Posterior cingulate gyrus (tissue), 11 donors: ENCODE results near the gene MDM2.

Source experiments
- DNase-seq, 10 donors: peaks; one replicate each; pipeline versions ENCODE4 v3.0.0 to v3.0.0-alpha.2; 2020 to 2021; ENCODE audit warnings: mixed read lengths in 3 of 10
- intact Hi-C: fragments of 100-400 bp; cut with DNase I; formaldehyde crosslinking; loops from one replicate; pipeline ENCODE4 v1.15.1; 2023

Gene MDM2

DNA sequence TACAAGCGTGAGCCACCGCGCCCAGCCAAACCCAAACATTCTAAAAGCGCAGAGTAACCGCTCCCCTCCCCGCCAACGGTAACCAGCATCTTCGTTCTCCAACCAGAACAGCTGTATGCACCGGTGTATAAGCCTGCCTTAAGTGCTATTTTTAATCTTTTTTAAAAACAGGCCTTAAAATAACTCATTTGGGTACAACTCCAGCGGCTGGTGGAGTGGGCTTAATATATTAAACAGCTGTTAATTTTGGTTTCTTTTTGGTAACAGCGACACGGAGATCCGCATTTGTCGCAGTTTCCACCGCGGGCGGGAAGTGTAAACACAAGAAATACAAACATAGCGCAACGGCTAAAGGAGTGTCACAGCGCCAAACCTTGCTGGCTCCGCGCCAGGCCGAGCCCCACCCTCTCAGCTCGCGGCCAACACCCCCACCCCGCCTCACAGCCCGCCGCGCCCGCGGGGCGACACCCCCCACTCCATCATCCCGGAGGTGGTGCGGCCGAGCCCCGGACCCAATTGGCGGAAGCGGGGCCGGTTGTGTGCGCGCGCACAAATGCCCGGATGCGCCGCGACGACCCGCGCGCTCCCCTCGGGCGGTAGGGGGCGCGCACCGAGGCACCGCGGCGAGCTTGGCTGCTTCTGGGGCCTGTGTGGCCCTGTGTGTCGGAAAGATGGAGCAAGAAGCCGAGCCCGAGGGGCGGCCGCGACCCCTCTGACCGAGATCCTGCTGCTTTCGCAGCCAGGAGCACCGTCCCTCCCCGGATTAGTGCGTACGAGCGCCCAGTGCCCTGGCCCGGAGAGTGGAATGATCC is at the start of gene MDM2:
MDM2 (plus strand) TSS at position 602 of the 812 bp plus-strand sequence. CDS start 301 bp downstream, outside the sequence.
- intact Hi-C loops: loop anchor here (1.0 to 10.0 kb wide), 3 partner anchors 61 to 473 kb away; partner anchors contain the start of genes MDM1, RAP1B and SLC35E3
- DNase-seq: peak; percentile 81 to 98 (median 88)

GRCh38 chr12:68759852-68760251 is 48.1 kb upstream of the MDM2 start:
- intact Hi-C loops: no loop called here
- no peak for DNase-seq

DNA sequence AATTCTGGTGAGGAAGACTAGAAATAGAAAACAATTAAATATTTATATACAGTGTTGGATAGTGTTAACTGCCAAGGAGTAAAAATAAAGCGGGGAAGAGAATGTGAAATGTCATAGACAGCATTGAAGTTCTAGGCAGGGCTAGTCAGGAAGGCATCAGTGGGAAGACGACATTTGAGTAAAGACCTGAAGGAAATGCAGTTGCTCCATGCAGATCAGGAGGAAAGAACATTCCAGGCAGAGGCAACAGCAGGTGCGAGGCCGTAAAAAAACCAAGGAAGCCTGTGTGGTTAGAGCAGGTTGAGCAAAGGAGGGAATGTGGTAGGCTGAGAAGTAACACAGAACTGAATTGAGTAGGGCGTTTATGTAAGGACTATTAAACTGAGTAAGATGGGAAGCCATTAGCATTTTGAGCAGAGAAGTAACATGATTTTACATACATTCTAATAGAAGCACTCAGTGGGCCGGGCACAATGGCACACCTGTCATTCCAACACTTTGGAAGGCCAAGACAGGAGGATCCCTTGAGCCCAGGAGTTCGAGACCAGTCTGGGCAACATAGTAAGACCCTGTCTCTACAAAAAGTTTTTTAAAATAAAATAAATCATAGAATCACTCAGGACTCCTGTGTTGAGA is 47.1 kb upstream of the MDM2 start:
- no peak for DNase-seq
- intact Hi-C loops: no loop called here

DNA sequence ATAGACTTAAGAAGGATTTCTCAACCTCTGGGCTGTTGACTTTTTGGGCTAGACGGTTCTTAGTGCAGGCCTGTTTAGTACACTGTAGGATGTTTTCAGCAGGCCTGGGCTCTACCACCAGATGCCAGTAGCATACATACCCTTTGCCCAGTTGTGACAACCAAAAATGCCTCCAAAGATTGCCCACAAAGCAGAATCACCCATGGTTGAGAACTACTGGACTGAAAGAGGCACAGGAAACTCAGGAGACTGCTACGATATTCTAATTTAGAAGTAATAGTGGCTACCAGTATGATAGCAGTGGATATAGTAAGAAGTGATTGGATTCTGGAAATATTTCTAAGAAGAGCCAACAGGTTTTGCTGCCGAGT is 46.5 kb upstream of the MDM2 start:
- no peak for DNase-seq
- intact Hi-C loops: no loop called here

DNA sequence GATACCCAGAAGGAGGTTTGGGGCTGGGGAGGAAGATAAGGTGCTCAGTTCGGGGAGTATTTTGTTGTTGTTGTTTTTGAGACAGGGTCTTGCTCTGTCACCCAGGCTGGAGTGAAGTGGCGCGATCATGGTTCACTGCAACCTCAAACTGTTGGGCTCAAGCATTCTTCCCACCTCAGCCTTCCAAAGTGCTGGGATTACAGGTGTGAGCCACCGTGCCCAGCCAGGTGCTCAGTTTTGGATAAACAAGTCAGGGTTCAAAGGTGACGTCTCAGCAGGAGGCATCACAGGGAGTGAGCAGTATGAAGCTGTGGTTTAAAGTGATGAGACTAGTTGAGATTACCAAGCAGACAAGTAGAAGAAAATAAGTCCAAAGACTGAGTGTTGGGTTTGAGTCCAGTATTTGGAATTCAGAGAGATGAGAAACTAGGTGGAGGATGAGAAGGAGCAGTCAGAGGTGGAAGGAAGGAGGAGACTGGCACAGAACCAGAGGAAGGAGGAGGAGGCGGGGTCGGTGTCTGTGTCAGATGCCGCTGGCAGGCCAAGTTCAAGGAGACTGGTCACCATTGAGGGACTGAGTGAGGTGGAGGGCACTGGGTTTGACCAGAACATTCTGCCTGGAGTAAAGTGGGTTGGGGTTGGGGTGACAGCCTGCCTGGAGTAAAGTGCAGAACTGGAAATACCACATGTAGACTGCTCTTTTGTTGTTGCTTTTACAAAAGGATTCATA is 45.9 kb upstream of the MDM2 start:
- DNase-seq: no peak
- intact Hi-C loops: no loop called here

DNA sequence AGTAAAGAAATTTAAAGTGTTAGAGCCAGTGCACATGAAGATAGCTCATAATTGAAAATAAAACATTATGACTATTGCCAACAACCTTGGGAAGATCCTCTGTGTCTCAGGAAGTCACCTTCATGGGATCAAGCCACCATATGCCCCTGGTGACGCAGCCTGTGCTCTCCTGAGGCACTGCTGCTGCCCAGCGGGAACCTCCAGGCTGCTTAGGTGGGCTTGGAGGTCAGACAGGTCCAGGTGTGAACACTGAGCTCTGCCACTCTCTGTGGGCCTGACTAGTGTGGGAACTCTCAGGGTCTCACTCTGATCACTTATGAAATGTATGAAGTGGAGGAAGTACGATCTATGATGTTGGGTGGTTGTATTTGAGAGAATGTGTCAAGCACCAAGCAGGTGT is 45.3 kb upstream of the MDM2 start:
- no peak for DNase-seq
- intact Hi-C loops: no loop called here

- intact Hi-C loops: no loop called here
- DNase-seq: no peak
Measured at GRCh38 chr12:68765696-68766095, 42.3 kb upstream of the MDM2 start.

- intact Hi-C loops: no loop called here
- no peak for DNase-seq
Measured at GRCh38 chr12:68766646-68767045, 41.3 kb upstream of the MDM2 start.

DNA sequence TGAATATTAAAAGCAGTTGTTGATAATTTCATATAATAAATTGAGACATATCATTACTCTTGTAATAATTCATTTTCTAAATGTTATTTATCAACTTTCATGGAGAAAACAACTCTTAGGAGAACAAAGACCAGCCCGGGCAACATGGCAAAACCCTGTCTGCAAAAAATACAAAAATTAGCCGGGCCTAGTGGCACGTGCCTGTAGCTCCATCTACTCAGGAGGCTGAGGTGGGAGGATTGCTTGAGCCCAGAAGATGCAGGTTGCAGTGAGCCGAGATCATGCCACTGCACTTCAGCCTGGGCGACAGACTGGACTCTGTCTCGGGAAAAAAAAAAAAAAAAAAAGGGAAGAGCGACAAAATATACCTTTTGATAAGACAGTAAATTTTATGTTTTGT is 40.8 kb upstream of the MDM2 start:
- intact Hi-C loops: no loop called here
- DNase-seq: no peak

DNA sequence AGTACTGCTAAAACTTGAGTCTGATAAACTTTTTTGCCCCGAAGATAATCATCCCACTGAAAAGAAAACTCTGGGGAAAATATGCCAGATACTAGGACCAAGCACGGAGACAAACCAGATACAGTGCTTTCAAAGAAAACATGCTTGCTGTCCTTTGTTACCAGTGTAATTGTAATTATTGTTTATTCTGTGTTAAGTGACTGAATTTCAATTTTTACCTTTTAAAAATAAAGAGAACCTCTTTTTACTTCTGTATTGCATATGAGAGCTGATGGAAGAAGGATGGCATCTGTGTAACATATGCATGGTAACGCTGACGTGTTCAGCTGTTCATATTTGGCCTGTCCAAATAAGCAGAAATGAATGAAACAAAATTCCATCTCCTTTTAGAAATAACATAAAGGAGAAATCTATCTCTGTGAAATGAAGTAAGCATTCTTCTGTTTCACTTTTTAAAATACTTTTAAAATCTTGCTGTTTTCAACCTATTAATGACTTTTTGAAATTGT is 39.5 kb upstream of the MDM2 start:
- intact Hi-C loops: no loop called here
- DNase-seq: no peak

DNA sequence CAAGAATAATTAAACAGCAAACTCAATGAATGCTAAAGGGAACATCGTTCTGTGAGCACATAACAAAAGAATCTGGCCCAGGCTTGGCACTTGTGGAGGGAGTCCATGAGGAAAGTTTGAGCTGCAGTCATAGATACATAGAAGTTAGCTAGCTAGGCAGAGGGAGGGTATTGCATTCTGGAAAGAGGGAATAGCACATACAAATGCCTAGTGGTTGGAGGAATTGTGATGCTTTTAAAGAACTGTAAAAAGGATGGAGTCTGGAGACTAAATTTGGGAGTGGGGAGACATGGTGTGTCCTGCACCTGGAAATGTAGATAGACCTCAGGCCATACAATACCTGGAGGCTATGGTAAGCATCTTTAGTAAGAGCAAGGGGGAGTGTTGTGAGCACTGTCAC is 38.0 kb upstream of the MDM2 start:
- intact Hi-C loops: no loop called here

DNA sequence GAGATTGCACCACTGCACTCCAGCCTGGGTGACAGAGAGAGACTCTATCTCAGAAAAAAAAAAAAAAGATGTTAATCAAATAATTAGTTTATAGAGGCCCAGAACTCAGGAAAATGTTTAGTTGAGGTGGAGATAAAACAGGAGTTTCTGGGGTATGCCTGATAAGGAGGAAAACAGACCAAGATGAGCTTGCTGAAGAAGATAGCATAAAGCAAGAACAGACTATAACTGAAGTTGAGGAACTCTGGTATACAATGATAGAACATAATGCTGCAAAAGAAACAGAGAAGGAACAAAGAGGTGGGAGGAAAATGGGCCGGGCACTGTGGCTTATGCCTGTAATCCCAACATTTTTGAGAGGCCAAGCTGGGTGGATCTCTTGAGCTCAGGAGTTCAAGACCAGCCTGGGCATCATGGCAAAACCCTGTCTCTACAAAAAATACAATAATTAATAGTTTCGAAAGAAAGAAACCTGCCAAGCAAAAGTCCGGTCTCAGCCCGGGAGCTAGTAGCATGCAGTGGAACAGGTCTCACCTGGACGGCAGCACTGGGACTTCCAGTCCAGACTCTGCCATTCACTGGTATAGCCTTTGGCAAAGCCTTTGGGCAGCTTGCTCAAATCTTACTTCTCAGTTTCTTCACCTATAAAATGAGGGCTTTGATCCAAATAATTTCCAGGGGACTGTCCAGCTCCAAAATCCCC is 36.6 kb upstream of the MDM2 start:
- peak in 1 of 10 donors; percentile 70 for DNase-seq
- intact Hi-C loops: no loop called here

More for the DNA sequence above, 38.0 kb upstream of the MDM2 start:
- DNase-seq: no peak

GRCh38 chr12:68772714-68773113 is 35.3 kb upstream of the MDM2 start:
- intact Hi-C loops: no loop called here
- no peak for DNase-seq

- no peak for DNase-seq
- intact Hi-C loops: no loop called here
Measured at GRCh38 chr12:68773582-68773981, 34.4 kb upstream of the MDM2 start.

- DNase-seq: no peak
- intact Hi-C loops: no loop called here
Measured at GRCh38 chr12:68775121-68775630, 32.8 kb upstream of the MDM2 start.

GRCh38 chr12:68776976-68777610 is 30.9 kb upstream of the MDM2 start:
- DNase-seq: no peak
- intact Hi-C loops: no loop called here

DNA sequence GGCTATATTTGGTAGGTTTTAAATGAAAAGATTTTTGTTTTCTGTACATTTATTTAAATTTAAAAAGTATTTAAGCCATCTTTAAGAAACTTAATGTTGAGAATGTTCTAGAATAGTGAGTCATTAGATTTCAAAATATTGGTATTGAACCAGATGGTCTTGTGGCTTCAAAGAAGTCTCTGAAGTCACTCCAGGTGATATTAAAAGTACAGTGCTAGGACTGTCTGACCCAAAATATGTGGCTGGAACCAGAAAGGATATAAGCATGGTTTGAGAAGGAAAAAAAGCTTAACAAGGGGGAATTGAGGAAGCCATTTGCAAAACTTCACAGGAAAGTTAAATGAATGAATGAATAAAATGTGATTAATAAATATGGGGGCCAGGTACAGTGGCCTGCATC is 28.7 kb upstream of the MDM2 start:
- no peak for DNase-seq

DNA sequence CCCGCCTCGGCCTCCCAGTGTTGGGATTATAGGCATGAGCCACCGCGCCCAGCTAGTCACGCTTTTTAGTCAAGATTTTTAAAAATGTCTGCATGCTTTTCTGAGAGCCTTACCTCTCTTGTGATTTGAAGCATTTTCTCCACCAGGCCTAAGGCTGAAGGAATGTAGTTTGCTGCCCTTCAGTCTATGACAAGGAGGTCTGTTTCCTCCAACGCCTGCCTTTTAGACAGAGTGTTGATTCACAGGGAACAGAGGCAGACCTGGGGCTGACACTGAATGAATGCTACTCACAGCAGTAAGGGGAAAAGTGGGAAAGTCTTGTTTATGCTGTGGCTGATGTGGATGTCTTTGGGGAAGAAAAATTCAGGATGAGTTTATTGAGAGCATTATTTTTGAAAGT is 27.2 kb upstream of the MDM2 start:
- intact Hi-C loops: no loop called here
- no peak for DNase-seq

More for the DNA sequence above, 28.7 kb upstream of the MDM2 start:
- intact Hi-C loops: no loop called here

GRCh38 chr12:68781728-68782127 is 26.2 kb upstream of the MDM2 start:
- DNase-seq: no peak
- intact Hi-C loops: no loop called here

DNA sequence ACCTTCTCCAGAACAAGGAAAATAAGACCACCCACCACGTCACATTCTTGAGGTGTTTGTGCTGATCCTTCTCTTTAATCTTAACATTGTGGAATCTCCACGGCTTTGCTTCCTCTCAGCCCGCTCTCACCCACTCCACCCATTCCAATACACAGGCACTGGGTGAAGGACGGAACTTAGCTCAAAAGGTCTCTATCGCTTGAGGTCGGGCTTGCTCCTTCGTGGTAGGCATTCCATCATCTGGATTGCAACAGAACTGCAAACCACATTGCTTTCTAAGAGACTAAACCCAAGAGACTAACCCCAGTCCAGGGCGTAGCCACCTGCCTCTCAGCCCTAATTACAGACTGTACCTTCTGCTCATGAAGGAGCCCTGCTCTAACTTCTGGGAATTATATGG is 24.0 kb upstream of the MDM2 start:
- intact Hi-C loops: no loop called here
- DNase-seq: no peak
